Cerebellar nuclear complex (tissue), 1 donor: Measurements from ENCODE around the gene C11orf16.
A peak's percentile ranks its signal among the peaks of the same experiment; 100 is the strongest.
"Not testable (repeated sequence)": the region's sequence is repeated elsewhere in the genome, so short reads cannot be mapped to it uniquely, and the experiment has no call there.

Experiments
- DNase-seq, 2 experiments: peaks; one replicate each; lab custom pipeline; 2025; lab: John Stamatoyannopoulos, UW

C11orf16 gene

GRCh38 chr11:8886322-8886721 is 46.4 kb downstream of the C11orf16 start:
- DNase-seq = no peak

- DNase-seq = not testable (repeated sequence)
These were observed 51.2 kb downstream of the C11orf16 start for GRCh38 chr11:8881585-8881984.

- DNase-seq = no peak
These were observed 54.0 kb downstream of the C11orf16 start for GRCh38 chr11:8878771-8879170.

- DNase-seq = no peak
These were observed 58.9 kb downstream of the C11orf16 start for GRCh38 chr11:8873741-8874405.

- DNase-seq = no peak
These were observed 60.8 kb downstream of the C11orf16 start for GRCh38 chr11:8871962-8872361.

GRCh38 chr11:8871171-8871775 is 61.5 kb downstream of the C11orf16 start:
- DNase-seq = peak in 1 of 2 experiments; percentile 2

GRCh38 chr11:8870411-8871170 is 62.2 kb downstream of the C11orf16 start:
- DNase-seq = no peak
